Measurements from ENCODE around the gene GNAT1. TPM values are rescaled to one million over a fixed set of nuclear protein-coding genes. Genes with fewer than 3 reads are reported as not detected.

The GNAT1 gene
- total and polyA plus RNA-seq, 2 of the 13 experiments (the other 11 are each of a cell fraction or from before 2014, with no cell fraction given): 0.15 TPM; not detected in 1

- TF ChIP-seq ZNF160 (CRISPR knock-in tag; IDR thresholded peaks at IDR 0.05): 0 out of 2 replicates have a peak, but pooled peaks have one; percentile 25
- 0 out of 2 replicates have a peak, but pooled peaks have one; percentile 15 for TF ChIP-seq MLLT10 (CRISPR knock-in tag; IDR thresholded peaks at IDR 0.05)
- peak; percentile 75 for TF ChIP-seq ZNF629 (CRISPR knock-in tag; conservative IDR thresholded peaks at IDR 0.05)
- TF ChIP-seq WIZ (CRISPR knock-in tag; IDR thresholded peaks at IDR 0.05): no peak
- TF ChIP-seq, protein P1, sequence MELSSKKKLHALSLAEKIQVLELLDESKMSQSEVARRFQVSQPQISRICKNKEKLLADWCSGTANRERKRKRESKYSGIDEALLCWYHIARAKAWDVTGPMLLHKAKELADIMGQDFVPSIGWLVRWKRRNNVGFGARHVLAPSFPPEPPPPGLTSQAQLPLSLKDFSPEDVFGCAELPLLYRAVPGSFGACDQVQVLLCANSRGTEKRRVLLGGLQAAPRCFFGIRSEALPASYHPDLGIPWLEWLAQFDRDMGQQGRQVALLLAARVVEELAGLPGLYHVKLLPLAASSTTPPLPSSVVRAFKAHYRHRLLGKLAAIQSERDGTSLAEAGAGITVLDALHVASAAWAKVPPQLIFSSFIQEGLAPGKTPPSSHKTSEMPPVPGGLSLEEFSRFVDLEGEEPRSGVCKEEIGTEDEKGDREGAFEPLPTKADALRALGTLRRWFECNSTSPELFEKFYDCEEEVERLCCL (CRISPR knock-in tag; IDR thresholded peaks at IDR 0.05; ENCODE audit: borderline replicate concordance): 0 out of 2 replicates have a peak, but pooled peaks have one; percentile 41
- no peak for TF ChIP-seq SIN3B (IDR thresholded peaks at IDR 0.05; ENCODE audit: low read length)
- no peak for TF ChIP-seq ZNF44 (CRISPR knock-in tag; IDR thresholded peaks at IDR 0.05)
- peak; percentile 65; the same call in 1 of the 2 replicates for TF ChIP-seq ZNF709 (CRISPR knock-in tag; IDR thresholded peaks at IDR 0.05)
- TF ChIP-seq TEAD2 (CRISPR knock-in tag; IDR thresholded peaks at IDR 0.05): no peak
- no peak for TF ChIP-seq ZFP36 (IDR thresholded peaks at IDR 0.05; ENCODE audit: borderline replicate concordance, low read depth, low read length, partially characterized antibody)
- TF ChIP-seq ZNF781 (CRISPR knock-in tag; IDR thresholded peaks at IDR 0.05; ENCODE audit: borderline replicate concordance, not compliant biosample characterization): peak; percentile 61
- TF ChIP-seq, protein P2, sequence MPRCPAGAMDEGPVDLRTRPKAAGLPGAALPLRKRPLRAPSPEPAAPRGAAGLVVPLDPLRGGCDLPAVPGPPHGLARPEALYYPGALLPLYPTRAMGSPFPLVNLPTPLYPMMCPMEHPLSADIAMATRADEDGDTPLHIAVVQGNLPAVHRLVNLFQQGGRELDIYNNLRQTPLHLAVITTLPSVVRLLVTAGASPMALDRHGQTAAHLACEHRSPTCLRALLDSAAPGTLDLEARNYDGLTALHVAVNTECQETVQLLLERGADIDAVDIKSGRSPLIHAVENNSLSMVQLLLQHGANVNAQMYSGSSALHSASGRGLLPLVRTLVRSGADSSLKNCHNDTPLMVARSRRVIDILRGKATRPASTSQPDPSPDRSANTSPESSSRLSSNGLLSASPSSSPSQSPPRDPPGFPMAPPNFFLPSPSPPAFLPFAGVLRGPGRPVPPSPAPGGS (CRISPR knock-in tag; IDR thresholded peaks at IDR 0.05): peak; percentile 68; the same call in 1 of the 2 replicates
These were observed 17.4 kb downstream of the GNAT1 start (continued) for GRCh38 chr3:50208677-50209344.

All from HepG2 (cell line).